Stimulated activated CD4-positive, alpha-beta T cell treated with anti-CD3 and anti-CD28 coated beads, Interleukin-4, amount 100 ng/mL, for 1 hour (primary cell): ENCODE data around the gene CALHM2.
A peak's percentile ranks its signal among the peaks of the same experiment; 100 is the strongest.

Source experiments
- DNase-seq: peaks from one replicate; pipeline ENCODE4 v3.0.0-alpha.2; 2020

CALHM2 gene

DNA sequence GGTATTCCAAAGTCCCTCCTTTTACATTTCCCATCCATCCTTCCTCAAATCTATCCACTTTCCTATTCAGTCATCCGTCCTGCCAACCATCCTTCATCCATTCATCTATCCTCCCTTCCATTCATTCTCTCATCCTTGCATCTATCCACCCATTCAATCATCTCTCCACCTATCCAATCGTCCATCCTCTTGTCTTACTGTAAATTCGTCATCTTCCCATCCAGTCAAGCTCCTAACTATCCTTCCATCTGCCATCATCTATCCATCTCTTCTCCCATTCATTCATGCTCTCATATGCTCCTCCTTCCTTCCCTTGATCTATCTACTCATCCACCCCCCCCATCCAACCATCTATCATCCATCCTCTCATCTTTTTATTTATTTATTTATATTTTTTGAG lies 21.9 kb upstream of the CALHM2 start:
- no peak for DNase-seq

DNA sequence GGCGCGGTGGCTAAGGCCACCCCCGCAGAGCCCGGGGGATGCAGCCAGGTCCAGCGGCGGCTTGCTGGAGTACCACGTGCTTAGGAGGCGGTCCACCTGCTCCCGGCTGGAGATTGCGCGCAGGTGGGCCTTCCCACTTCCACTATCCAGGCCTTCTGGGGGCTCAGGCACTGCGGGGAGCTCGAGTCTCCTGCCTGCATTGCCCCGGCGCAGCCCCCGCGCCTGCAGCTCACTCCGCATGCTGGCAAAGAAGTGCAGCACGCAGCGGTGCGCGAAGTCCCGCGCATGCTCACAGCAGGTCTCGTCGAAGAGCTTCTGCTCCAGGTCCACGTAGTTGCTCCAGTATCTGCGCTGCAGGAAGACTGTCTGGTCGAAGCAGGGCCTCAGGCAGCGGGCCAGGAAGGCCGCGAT lies 21.1 kb upstream of the CALHM2 start:
- DNase-seq, result no peak

DNA sequence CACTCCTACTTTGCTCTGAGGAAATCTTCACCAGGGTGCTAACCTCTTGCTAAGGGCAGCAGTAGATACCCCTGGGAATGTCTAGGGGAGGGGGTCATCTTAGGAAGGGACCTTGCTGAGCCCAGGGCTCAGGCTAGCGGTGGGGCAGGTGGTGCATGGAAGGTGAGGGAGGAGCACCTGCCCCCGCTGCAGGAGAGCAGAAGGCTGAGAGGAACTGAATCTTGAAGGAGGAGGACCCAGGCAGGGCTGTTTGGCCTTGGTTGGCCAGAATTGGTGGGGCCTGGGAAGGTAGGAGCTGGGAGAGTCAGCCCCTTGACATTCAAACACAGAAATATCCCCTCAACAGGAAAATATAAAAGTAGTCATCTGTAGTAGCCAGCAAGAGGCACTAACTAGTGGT lies 19.8 kb upstream of the CALHM2 start:
- no peak for DNase-seq

DNA sequence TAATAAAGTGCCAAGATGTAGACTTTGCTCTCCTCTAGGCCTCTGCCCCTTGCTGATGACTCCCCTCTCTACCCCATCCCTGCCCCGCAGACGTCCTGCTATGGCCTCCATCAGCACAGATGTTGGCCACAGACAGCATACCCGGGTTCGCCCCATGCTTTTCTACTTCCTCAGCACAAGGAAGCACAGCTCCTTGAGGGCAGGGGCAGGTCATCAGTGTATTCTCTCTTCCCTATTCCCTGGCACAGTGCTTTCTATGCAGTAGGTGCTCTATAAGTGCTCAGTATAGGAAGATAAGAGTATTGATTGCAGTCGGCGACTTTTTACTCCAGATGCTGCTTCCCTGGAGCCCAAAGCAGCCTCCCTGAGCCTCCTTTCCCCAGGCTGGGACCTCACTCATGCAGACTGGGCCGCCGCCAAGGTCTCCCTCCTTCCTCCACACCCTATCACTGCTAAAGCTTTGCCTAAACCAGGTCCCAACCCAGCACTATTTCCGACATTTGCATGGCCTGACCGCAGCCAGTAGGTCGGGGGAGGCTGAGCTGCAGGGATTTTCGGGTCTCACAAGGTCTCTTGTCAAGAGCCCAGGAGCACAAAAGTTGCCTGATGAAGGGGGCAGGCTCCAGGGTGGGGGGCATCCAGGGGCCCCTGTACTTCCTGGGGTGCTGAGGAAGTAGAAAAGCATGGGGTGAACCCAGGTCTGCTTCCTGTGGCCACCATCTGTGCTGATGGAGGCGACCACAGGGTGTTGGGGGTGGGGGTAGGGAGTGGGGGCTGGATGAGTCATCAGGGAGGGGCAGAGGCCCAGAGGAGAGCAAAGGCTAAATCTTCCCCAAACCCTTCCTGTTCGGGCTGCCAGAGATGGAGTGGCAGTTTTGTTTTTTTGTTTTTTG lies 18.8 kb upstream of the CALHM2 start:
- DNase-seq, result peak; percentile 43

DNA sequence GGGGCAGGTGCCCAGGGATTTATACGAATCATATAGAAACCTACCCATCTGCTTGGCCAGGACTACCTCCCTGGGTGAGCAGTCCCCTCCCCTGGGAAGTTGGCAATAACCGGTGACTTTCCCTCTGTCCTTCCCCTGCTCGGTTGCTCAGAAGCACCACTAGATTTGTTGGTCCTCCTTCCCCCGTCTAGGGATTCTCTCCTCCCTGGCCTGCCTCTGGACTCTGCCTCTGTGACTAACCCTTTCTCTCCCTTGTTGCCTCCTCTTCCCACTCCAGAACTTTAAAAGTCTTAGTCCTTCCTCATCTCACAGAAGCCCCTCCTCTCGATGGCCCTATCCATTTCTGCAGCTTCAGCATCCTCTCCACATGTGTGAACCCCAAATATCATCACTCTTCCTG lies 17.0 kb upstream of the CALHM2 start:
- DNase-seq, result no peak

DNA sequence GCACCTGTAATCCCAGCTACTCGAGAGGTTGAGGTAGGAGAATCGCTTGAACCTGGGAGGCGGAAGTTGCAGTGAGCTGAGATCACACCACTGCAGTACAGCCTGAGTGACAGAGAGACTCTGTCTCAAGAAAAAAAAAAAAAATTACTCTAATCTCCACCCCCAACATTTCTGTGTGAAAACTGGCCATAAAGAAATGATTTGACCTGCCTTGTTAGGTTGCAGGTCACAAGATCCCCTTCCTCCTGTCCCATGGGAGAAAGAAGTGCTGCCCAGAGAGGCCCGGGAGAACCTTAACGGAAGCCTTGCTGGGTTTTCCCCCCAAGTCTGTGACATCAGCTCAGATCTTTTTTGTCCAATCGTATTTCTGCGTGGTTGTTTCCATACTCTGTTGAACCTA lies 15.2 kb upstream of the CALHM2 start:
- DNase-seq, result no peak

DNA sequence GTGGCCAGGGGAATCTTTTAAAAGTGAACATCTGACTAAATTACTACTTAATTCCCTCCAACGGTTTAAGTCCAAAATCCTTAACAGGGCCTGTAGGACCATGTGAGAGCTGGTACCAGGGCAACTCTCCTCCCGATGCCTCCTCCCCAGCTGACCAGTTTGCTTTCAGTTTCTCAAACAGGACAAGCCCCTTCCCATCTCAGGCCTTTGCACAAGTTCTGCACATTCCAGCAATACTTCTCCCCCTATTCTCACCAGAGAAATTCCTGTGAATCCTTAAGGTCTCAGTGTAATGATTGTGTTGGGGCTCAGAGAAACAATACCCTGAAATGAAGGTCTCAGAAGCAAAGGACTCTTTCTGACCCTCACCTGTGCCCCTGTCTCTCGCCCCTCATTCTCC lies 14.6 kb upstream of the CALHM2 start:
- DNase-seq, result no peak

DNA sequence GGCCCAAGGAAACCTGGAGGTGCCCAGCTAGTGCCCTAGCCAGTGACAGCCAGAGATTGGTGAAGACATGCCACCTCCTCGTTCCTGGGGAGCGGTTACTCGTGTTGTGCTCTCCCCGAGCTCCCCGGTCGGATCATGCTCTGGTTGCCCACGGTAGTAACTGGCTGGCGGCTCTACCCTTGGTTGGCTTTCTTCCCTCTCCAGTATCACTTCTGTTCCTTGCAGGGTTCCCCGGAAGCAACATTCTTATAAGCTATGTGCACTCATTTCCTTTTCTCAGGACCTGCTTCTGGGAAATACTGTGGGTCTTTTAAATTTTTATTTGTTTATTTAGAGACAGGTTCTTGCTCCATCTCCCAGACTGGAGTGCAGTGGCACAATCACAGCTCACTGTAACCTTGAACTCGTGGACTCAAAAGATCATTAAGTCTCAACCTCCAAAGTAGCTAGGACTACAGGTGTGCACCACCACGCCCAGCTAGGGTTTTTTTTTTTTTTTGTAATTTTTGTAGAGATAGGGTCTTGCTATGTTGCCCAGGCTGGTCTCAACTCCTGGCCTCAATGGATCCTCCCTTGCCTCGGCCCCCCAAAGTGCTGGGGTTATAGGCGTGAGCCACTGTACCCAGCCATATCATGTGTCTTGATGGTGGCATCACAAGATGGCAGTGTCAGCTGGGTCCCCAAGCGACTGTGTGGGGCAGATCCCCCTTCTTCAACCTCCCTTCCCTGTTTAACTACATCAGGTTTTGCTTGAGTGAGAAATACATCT lies 13.4 kb upstream of the CALHM2 start:
- no peak for DNase-seq

DNA sequence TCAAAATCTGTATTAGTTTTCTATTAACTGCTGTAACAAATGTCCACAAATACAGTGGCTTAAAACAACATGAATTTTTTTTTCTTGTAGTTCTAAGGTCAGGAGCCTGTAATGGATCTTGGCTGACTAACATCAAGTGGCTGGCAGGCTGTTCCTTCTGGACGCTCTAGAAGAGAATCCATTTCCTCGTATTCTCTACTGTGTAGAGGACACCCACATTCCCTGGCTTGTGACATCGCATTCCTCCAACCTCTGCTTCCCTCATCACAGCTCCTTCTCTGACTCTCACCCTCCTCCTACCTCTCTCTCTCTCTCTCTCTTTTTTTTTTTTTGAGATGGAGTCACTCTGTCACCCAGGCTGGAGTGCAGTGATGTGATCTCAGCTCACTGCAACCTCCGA lies 11.3 kb upstream of the CALHM2 start:
- DNase-seq, result no peak

DNA sequence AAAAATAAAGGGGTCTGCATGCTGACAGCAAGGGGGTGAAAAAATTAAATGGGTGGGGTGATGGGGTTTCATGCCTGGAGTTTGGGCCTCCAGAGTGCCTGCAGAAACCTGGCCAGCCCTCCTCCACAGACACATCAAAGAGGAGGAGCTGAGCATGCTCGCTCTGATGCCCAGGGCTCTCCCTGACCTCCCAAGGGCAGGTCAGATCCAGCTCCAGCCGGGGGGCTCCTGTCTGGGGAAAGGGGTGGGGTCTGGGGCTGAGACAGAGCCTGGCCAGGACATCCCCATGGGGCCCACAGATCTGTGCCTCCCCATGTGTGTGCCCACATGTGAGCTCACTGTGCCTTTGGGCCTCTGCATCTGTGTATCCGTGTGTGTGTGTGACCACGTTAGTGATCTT lies 7.4 kb upstream of the CALHM2 start:
- DNase-seq, result no peak

DNA sequence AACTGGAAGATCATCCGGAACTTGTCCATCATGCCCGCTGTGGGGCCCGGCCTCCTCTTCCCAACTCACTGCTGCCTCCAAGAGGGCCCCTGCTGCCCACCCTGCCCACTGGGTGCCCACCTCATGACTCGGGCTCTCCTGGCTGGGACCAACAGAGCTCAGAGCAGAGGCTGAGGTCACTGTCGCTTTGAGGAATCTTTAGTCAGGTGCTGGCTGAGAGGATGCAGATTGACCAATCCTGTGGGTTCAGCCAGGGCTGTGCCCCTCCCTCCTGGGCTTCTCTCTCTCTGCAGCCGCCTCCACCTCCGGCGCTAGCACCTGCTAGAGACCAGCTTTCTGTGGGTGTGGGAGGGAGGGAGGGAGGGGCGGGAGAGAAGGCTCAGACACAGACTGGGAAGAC lies 6.5 kb upstream of the CALHM2 start, which contains the start of gene CALHM1:
Gene CALHM1 (minus strand): TSS at position 181 of the 400 bp plus-strand sequence. CDS start 149 bp downstream, at position 32.
- no peak for DNase-seq

DNA sequence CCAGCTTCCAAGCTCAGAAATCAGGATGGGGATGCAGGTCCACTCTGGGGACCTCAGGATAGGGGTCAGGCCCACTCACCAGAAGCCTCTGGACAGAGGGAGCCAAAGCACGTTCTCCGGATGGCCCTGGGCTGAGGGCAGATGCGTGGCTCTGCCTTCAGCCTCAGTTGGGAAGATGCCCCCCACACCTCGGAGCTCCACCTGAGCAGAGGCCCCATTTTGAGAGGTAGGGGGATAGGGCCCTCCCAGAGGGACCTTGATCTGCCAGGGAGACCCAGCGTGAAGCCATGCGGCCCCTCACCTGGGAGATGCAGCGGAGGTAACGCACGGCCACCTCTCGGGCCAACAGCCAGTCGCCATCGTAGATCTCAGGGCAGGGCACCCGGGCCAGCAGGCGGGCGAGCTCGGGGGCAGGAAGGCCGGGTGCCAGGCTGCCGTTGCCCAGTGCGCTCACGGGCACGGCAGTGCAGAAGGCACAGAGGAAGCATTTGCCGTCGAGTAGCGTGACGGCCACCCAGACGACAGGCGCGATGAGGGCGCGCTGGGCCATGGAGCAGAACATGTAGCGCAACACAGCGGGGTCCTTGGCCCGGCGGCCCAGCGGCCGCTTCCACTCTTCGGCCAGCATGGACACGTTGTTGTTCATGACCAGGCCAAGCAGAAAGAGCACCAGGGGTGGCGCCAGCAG lies 5.9 kb upstream of the CALHM2 start:
- no peak for DNase-seq

DNA sequence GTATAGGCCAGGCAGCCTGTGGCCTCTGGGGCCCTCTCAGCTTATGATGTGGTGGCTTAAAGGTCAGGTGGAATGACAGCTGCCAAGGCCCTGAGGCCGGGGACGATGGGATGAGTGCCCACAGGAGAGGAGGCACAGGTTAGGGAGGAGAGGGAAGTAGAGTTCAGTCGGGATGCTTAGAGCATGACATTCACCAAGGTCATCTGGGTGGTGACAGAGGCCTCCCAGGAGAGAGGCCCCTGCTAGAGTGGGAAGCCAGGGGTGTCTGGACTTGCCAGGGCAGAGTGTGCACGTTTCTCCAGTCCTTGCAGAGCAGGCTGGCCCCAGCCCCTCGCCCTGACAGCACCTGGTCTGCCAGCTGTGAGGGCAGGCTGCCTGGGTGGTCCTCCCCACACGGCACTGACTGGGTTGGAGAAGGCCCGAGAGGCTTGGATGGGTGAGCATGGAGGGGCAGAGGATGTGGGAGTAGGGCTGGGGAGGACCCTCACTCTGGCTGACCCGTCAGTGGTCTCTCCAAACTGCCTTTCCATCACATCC lies 5.1 kb upstream of the CALHM2 start:
- no peak for DNase-seq

DNA sequence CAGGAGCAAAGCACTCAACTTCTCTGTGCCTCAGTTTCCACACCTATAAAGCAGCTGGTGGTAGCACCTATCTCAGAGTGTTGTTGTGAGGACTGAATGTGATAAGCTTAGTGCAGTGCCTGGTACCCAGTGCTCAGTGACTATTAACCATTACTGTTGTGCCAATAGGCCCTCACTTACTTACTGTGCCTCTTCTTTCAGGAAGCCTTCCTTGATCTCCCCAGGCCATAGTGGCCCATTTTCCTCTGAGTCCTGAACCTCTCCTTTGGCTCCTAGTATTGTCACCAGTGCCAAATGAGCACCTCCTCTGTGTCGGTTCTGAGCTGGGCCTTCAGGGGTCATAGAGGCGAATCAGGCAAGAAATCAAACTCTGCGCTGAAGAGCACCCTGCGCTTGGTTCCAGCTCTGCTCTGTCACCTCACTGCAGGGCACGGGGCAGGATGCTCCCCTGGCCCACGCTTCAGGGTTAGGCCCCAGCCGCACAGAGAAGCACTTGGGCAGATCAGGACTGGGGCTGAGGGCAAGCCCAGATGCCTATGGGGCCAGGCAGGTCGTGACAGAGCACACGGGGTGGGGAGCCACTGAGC lies 4.0 kb upstream of the CALHM2 start:
- no peak for DNase-seq

DNA sequence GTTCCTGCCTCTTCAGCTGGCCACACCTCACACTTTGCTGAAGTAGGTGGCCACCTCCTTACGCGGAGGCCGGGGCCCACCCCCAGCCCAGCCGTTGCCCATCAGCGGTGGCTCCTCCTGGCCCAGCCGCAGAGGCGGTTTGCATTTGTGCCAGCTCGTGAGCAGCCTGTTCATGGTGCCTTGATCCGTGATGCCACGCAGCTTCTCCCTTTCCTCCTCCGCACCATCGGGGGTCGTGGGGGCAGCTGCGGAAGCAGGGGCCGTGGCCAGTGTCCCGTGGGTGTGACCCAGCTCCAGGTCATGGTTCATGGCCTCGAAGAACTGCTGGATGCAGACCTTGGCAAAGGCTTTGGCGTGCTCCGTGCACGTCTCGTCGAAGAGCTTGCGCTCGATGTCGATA lies 3.1 kb upstream of the CALHM2 start:
- DNase-seq, result no peak

DNA sequence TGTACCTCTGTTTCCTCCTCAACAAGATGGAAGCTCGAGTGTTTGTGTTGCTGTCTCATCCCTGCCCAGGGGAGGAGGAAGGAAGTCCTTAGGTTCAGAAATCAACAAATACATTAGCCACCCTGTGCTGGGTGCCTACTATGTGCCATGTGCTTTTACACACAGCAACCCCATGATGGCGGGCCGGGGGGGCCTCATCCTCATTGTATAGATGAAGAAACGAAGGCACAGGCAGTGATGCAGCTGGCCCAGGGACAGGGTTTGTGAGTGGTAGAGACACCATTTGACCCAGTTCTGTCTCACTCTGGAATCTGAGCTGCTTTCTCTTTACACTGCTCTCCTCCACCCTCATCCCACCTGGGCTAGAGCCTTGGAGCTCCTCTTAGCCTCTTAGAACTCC lies 1.9 kb upstream of the CALHM2 start:
- no peak for DNase-seq

DNA sequence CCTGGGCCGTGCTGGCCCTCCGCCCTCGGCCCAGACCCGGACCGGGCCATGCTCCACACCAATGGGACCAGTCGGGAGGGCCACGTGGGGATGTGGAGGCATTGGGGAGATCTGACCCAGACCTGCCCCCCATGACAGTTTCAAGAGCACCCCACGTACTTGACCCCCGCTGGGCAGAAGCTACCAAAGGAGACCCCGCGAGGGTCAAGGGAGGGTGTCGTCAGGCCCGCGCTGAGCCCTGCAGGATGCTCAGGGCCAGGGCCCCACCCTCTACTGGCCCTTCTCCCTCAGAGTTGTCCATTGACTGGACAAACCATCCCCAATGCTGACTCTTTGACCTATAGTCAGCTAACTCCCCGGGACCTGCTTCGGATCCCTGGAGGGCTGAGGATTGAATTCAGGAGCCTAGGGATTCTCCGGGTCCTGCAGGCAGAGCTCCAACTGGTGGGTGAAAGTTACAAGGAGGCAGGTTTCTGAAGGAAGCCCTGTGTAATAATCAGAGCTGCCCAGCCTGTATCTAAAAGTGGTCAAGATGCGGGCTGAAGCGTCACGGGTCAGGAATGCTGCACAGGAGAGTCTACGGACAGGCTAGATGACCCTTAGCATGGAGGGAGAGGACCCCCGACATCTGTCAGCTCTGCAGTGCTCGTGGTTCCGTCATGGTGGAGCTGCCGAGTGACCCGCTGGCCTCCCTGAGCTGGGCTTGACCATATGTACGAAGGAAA lies 498 bp upstream of the CALHM2 start:
- no peak for DNase-seq

DNA sequence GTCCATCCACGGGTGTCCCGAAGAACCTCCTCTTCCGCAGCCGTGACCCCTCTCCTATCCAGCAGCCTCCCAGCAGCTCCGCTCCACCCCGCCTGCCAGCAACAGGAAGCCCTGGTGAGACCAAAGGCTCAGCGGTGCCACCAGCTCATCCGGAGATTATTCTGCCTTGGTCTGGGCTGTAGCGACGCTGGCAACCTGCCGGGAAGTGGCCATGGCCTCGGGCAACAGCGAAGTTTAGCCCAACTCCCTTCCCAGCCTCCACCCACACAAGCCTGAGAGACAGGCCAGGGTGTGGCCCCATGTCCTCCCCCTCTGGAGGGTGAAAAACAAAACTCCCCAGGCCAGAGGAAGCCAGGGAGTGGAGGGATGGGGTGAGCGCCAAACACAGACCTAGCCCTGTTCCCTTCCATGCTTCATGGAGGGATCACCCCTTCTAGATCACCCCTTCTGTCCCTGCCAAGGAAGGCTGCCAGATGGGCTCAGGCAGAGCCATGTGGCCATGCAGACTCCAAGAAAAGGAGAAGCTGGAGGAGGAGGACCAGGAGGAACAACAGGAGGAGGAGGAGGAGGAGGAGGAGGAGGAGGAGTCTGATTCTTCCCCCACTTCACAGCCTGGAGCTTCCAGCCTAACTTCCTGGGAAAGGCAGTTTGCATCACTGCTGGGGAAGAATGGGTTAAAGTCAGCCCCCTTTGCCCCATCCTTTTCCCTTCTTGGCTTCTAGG lies 918 bp downstream of the CALHM2 start:
- DNase-seq, result peak; percentile 33

DNA sequence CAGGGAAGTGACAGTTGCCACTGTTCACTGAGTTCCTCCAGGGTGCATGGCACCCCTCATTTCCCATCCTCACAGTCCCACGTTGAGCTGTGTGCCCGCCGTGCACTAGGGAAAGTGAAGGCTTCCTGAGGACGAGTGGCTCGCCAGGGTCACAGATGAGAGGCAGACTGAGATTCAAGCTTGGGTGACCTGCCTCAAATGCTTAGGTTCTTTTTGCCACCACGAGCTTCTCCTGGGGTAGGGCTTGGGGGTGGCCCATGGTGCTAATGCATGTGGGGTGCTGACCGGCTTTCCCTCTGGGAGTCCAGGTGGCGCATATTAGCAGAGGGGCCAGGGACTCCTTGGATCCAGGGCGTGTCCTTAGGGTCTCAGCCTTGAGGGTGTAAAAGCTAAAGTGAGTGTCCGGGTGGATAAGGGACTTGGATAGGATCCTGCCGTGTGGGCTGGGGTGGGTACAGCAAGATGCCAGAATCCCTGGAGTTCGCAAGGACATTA lies 1.9 kb downstream of the CALHM2 start:
- DNase-seq, result no peak

DNA sequence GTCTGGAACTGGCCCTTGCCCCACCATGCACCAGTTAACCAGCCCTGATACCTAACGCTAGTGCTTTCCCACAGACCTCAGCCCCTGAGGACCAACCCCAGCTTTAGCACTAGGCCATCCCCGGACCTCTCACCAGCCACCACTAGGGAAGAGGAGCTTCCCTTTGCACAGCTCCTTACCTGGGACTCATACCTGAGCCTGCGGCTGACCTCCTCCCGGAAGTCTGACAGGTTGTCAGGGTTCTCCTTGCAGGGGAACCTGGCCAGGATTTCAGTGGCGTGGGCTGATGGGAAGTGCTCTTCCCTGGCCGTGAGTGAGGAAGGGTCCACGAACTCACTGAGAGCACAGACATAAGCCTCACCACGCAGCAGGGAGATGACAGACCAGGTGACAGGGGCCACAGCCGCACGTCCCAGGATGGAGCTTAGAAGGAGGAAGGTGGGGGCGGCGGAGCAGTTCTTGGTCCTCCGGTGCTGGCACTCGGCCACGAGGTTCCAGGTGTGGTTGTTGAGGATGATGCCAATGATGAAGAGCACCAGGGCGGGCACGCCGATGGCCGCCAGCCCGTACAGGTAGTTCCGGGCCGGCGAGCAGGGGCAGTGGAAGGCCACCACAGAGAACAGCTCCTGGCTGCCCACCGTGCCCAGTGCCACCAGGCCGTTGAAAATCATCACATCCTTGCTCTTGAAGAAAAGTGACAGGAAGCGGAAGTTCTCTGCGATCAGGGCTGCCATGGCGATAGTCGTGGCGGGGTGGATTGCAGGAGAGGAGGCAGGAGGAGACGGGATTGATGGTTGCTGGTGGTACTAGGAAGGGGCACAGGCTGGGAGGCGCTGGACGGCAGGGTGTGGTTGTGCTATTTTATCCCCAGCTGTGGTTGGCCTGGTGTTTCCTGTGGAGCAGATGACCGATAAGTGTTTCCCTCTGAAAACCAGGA lies 2.7 kb downstream of the CALHM2 start:
- DNase-seq, result no peak
